WTC11 (cell line): ENCODE data around the gene KIF3A.

Experiments used
- FOXP4 ChIP-seq: sonication (generic); formaldehyde crosslinking; IDR thresholded peaks from 2 replicates; pipeline ENCODE4 v1.8.0; 2022; ENCODE audit warnings: mild to moderate bottlenecking, missing genetic modification reagents
- HMGXB4 ChIP-seq: sonication (generic); formaldehyde crosslinking; IDR thresholded peaks from 2 replicates; pipeline ENCODE4 v1.8.1; 2023; ENCODE audit warnings: mild to moderate bottlenecking, moderate library complexity, missing genetic modification reagents
- MYBL2 ChIP-seq: sonication (generic); formaldehyde crosslinking; IDR thresholded peaks from 2 replicates; pipeline ENCODE4 v1.8.1; 2023; ENCODE audit warnings: mild to moderate bottlenecking, moderate library complexity, missing genetic modification reagents
- NR3C1 ChIP-seq: sonication (generic); formaldehyde crosslinking; conservative IDR thresholded peaks from 2 replicates; pipeline ENCODE4 v1.8.1; 2023; ENCODE audit warnings: low read depth, mild to moderate bottlenecking, missing genetic modification reagents
- PRRX2 ChIP-seq: fragments of 250-450 bp; sonication (Bioruptor Pico); IDR thresholded peaks from 2 replicates; pipeline ENCODE4 v1.8.0; 2021; ENCODE audit warnings: mild to moderate bottlenecking
- TCF7 ChIP-seq: sonication (generic); formaldehyde crosslinking; IDR thresholded peaks from 2 replicates; pipeline ENCODE4 v1.8.0; 2022; ENCODE audit warnings: mild to moderate bottlenecking, low read depth, missing genetic modification reagents, moderate library complexity
- TP53 ChIP-seq: sonication (generic); formaldehyde crosslinking; IDR thresholded peaks from 2 replicates; pipeline ENCODE4 v1.8.1; 2023; ENCODE audit warnings: mild to moderate bottlenecking, missing genetic modification reagents
- ZNF138 ChIP-seq: sonication (generic); formaldehyde crosslinking; conservative IDR thresholded peaks from 2 replicates; pipeline ENCODE4 v1.8.1; 2022; ENCODE audit warnings: mild to moderate bottlenecking, moderate library complexity, missing genetic modification reagents
- TF ChIP-seq, protein P1 (sequence below): fragments of 200-600 bp; IDR thresholded peaks from 2 replicates; pipeline ENCODE4 v1.8.0; 2022; ENCODE audit warnings: antibody characterized with exemption
- TF ChIP-seq, protein P2 (sequence below): sonication (generic); formaldehyde crosslinking; IDR thresholded peaks from 2 replicates; pipeline ENCODE4 v1.8.0; 2022; ENCODE audit warnings: missing genetic modification reagents
- TF ChIP-seq, protein P3 (sequence below): sonication (generic); formaldehyde crosslinking; IDR thresholded peaks from 2 replicates; pipeline ENCODE4 v1.8.1; 2022; ENCODE audit warnings: mild to moderate bottlenecking, missing genetic modification reagents, moderate library complexity, borderline replicate concordance
- TF ChIP-seq, protein P4 (sequence below): fragments of 250-450 bp; sonication (Bioruptor Pico); IDR thresholded peaks from 2 replicates; pipeline ENCODE4 v1.8.0; 2021; ENCODE audit warnings: mild to moderate bottlenecking
- TF ChIP-seq, protein P5 (sequence below): sonication (generic); formaldehyde crosslinking; IDR thresholded peaks from 2 replicates; pipeline ENCODE4 v1.8.1; 2023; ENCODE audit warnings: mild to moderate bottlenecking, missing genetic modification reagents, moderate library complexity

GRCh38 chr5:132725745-132726144, 11.6 kb downstream of the KIF3A start:
- no peak for TF ChIP-seq HMGXB4 (CRISPR knock-in tag)
- TF ChIP-seq, protein P1, sequence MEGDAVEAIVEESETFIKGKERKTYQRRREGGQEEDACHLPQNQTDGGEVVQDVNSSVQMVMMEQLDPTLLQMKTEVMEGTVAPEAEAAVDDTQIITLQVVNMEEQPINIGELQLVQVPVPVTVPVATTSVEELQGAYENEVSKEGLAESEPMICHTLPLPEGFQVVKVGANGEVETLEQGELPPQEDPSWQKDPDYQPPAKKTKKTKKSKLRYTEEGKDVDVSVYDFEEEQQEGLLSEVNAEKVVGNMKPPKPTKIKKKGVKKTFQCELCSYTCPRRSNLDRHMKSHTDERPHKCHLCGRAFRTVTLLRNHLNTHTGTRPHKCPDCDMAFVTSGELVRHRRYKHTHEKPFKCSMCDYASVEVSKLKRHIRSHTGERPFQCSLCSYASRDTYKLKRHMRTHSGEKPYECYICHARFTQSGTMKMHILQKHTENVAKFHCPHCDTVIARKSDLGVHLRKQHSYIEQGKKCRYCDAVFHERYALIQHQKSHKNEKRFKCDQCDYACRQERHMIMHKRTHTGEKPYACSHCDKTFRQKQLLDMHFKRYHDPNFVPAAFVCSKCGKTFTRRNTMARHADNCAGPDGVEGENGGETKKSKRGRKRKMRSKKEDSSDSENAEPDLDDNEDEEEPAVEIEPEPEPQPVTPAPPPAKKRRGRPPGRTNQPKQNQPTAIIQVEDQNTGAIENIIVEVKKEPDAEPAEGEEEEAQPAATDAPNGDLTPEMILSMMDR = no peak
- no peak for TF ChIP-seq TP53
- TF ChIP-seq TCF7 = no peak
- no peak for TF ChIP-seq NR3C1 (CRISPR knock-in tag)
- TF ChIP-seq, protein P2, sequence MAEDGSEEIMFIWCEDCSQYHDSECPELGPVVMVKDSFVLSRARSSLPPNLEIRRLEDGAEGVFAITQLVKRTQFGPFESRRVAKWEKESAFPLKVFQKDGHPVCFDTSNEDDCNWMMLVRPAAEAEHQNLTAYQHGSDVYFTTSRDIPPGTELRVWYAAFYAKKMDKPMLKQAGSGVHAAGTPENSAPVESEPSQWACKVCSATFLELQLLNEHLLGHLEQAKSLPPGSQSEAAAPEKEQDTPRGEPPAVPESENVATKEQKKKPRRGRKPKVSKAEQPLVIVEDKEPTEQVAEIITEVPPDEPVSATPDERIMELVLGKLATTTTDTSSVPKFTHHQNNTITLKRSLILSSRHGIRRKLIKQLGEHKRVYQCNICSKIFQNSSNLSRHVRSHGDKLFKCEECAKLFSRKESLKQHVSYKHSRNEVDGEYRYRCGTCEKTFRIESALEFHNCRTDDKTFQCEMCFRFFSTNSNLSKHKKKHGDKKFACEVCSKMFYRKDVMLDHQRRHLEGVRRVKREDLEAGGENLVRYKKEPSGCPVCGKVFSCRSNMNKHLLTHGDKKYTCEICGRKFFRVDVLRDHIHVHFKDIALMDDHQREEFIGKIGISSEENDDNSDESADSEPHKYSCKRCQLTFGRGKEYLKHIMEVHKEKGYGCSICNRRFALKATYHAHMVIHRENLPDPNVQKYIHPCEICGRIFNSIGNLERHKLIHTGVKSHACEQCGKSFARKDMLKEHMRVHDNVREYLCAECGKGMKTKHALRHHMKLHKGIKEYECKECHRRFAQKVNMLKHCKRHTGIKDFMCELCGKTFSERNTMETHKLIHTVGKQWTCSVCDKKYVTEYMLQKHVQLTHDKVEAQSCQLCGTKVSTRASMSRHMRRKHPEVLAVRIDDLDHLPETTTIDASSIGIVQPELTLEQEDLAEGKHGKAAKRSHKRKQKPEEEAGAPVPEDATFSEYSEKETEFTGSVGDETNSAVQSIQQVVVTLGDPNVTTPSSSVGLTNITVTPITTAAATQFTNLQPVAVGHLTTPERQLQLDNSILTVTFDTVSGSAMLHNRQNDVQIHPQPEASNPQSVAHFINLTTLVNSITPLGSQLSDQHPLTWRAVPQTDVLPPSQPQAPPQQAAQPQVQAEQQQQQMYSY (CRISPR knock-in tag) = no peak
- no peak for TF ChIP-seq PRRX2 (CRISPR knock-in tag)
- no peak for TF ChIP-seq MYBL2
- TF ChIP-seq FOXP4 = no peak
- TF ChIP-seq ZNF138 (CRISPR knock-in tag) = no peak
- TF ChIP-seq, protein P3, sequence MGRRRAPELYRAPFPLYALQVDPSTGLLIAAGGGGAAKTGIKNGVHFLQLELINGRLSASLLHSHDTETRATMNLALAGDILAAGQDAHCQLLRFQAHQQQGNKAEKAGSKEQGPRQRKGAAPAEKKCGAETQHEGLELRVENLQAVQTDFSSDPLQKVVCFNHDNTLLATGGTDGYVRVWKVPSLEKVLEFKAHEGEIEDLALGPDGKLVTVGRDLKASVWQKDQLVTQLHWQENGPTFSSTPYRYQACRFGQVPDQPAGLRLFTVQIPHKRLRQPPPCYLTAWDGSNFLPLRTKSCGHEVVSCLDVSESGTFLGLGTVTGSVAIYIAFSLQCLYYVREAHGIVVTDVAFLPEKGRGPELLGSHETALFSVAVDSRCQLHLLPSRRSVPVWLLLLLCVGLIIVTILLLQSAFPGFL = no peak
- TF ChIP-seq, protein P4, sequence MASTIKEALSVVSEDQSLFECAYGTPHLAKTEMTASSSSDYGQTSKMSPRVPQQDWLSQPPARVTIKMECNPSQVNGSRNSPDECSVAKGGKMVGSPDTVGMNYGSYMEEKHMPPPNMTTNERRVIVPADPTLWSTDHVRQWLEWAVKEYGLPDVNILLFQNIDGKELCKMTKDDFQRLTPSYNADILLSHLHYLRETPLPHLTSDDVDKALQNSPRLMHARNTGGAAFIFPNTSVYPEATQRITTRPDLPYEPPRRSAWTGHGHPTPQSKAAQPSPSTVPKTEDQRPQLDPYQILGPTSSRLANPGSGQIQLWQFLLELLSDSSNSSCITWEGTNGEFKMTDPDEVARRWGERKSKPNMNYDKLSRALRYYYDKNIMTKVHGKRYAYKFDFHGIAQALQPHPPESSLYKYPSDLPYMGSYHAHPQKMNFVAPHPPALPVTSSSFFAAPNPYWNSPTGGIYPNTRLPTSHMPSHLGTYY (CRISPR knock-in tag) = no peak
- TF ChIP-seq, protein P5, sequence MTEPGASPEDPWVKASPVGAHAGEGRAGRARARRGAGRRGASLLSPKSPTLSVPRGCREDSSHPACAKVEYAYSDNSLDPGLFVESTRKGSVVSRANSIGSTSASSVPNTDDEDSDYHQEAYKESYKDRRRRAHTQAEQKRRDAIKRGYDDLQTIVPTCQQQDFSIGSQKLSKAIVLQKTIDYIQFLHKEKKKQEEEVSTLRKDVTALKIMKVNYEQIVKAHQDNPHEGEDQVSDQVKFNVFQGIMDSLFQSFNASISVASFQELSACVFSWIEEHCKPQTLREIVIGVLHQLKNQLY (CRISPR knock-in tag) = no peak
